OCI-LY1 (cell line): ENCODE measurements around the gene GMCL2.

Experiments
- H2AFZ ChIP-seq: fragments of 200-600 bp; sonication (generic), shearing (Covaris generic); 2 replicates; pipeline ENCODE4 v1.6.0; 2014; ENCODE audit warnings: antibody characterized with exemption, mild to moderate bottlenecking, low read length
- H3F3A ChIP-seq: fragments of 200-600 bp; sonication (generic), shearing (Covaris generic); 2 replicates; pipeline ENCODE4 v1.6.0; 2014; ENCODE audit warnings: mild to moderate bottlenecking, antibody characterized with exemption, low read length, moderate library complexity; ENCODE audit not compliant: insufficient read depth
- H3K27ac ChIP-seq: fragments of 200-600 bp; sonication (generic); 2 replicates; pipeline ENCODE4 v1.5.1; 2014; ENCODE audit warnings: low read length, mixed run types, mild to moderate bottlenecking, low read depth; ENCODE audit not compliant: poor library complexity, severe bottlenecking
- H3K27me3 ChIP-seq: fragments of 200-600 bp; sonication (generic); 2 replicates; pipeline ENCODE4 v1.6.0; 2014; ENCODE audit warnings: antibody characterized with exemption, mild to moderate bottlenecking, low read length, moderate library complexity; ENCODE audit not compliant: insufficient read depth
- H3K36me3 ChIP-seq: fragments of 200-600 bp; sonication (generic); 2 replicates; pipeline ENCODE4 v1.6.1; 2014; ENCODE audit warnings: mild to moderate bottlenecking, antibody characterized with exemption, low read length, moderate library complexity, mixed read lengths; ENCODE audit not compliant: insufficient read depth
- H3K4me1 ChIP-seq: fragments of 200-600 bp; sonication (generic); 2 replicates; pipeline ENCODE4 v1.5.1; 2014; ENCODE audit warnings: mild to moderate bottlenecking, low read length, moderate library complexity; ENCODE audit not compliant: insufficient read depth, severe bottlenecking
- H3K4me2 ChIP-seq: fragments of 200-600 bp; sonication (generic), shearing (Covaris generic); 2 replicates; pipeline ENCODE4 v1.6.1; 2014; ENCODE audit warnings: low read length
- H3K4me3 ChIP-seq: fragments of 200-600 bp; sonication (generic); 2 replicates; pipeline ENCODE4 v1.5.1; 2014; ENCODE audit warnings: low read length, low read depth, mild to moderate bottlenecking, mixed read lengths; ENCODE audit not compliant: poor library complexity, severe bottlenecking
- H3K79me2 ChIP-seq: fragments of 200-600 bp; shearing (Covaris generic); 2 replicates; pipeline ENCODE4 v1.6.1; 2016; ENCODE audit warnings: mixed run types, low read length, mixed read lengths; ENCODE audit not compliant: insufficient read depth
- H3K9ac ChIP-seq: fragments of 200-600 bp; sonication (generic), shearing (Covaris generic); 2 replicates; pipeline ENCODE4 v1.6.1; 2014; ENCODE audit warnings: mild to moderate bottlenecking, low read length, mixed read lengths
- H3K9me2 ChIP-seq: fragments of 200-600 bp; sonication (generic), shearing (Covaris generic); 2 replicates; pipeline ENCODE4 v1.6.1; 2014; ENCODE audit warnings: low read depth, mild to moderate bottlenecking, low read length, mixed read lengths
- H3K9me3 ChIP-seq: fragments of 200-600 bp; shearing (Covaris generic); 2 replicates; pipeline ENCODE4 v1.6.1; 2014; ENCODE audit warnings: low read length, mixed read lengths
- H4K20me1 ChIP-seq: fragments of 200-600 bp; sonication (generic), shearing (Covaris generic); 2 replicates; pipeline ENCODE4 v1.6.0; 2016; ENCODE audit warnings: mild to moderate bottlenecking, low read length; ENCODE audit not compliant: insufficient read depth
- CTCF ChIP-seq: fragments of 200-600 bp; sonication (generic), shearing (Covaris generic); IDR thresholded peaks from 2 replicates; pipeline ENCODE4 v1.5.1; 2017; ENCODE audit warnings: mild to moderate bottlenecking, antibody characterized with exemption, low read length, moderate library complexity, mixed read lengths
- EZH2 ChIP-seq: fragments of 200-600 bp; sonication (generic), shearing (Covaris generic); IDR thresholded peaks from 2 replicates; pipeline ENCODE4 v1.8.0; 2017; ENCODE audit warnings: borderline replicate concordance, mixed run types, mild to moderate bottlenecking, antibody characterized with exemption, low read length, moderate library complexity, mixed read lengths

GMCL2 gene

GRCh38 chr5:178211095-178212048 lies 24.2 kb upstream of the GMCL2 start:
- Histone ChIP-seq H3K4me3 (no peak overlapping the region), H3K79me2 (peaks cover 22% of the 10 kb centered on the region), H3K4me2 (no peak overlapping the region), H3K27ac (no peak overlapping the region), H4K20me1 (no peaks in the 10 kb centered on the region), H3K9ac (no peak overlapping the region), H3K36me3 (peaks cover 99% of the 10 kb centered on the region), H3K9me2 (no peaks in the 10 kb centered on the region), H3K27me3 (no peaks in the 10 kb centered on the region), H2AFZ (no peak overlapping the region), H3F3A (0 out of 2 replicates have a peak, but pooled peaks cover 10% of the 10 kb centered on the region), H3K9me3 (no peaks in the 10 kb centered on the region), H3K4me1 (peaks cover 38% of the 10 kb centered on the region)
- TF ChIP-seq CTCF (no peak), EZH2 (no peak)

- H3K4me1 ChIP-seq: peaks cover 38% of the 10 kb centered on the region
- H3K4me2 ChIP-seq: no peak overlapping the region
- H3K27me3 ChIP-seq: no peaks in the 10 kb centered on the region
- H3K79me2 ChIP-seq: peaks cover 29% of the 10 kb centered on the region
- 0 out of 2 replicates have a peak, but pooled peaks cover 2% of the 10 kb centered on the region for H4K20me1 ChIP-seq
- no peaks in the 10 kb centered on the region for H3K9me3 ChIP-seq
- no peak overlapping the region for H2AFZ ChIP-seq
- peaks cover 100% of the 10 kb centered on the region for H3K36me3 ChIP-seq
- H3F3A ChIP-seq: 0 out of 2 replicates have a peak, but pooled peaks cover 5% of the 10 kb centered on the region
- no peak overlapping the region for H3K27ac ChIP-seq
- H3K4me3 ChIP-seq: no peak overlapping the region
- TF ChIP-seq EZH2 (no peak), CTCF (no peak)
- no peak overlapping the region for H3K9ac ChIP-seq
- no peaks in the 10 kb centered on the region for H3K9me2 ChIP-seq
Observed at GRCh38 chr5:178210686-178211085, 23.5 kb upstream of the GMCL2 start.

GRCh38 chr5:178210073-178210535 lies 22.9 kb upstream of the GMCL2 start:
- Histone ChIP-seq H3K4me2 (no peak overlapping the region), H3F3A (0 out of 2 replicates have a peak, but pooled peaks cover 5% of the 10 kb centered on the region), H3K9me3 (no peaks in the 10 kb centered on the region), H3K27ac (no peak overlapping the region), H3K4me1 (peaks cover 33% of the 10 kb centered on the region), H2AFZ (no peak overlapping the region), H3K4me3 (no peak overlapping the region), H3K9ac (no peak overlapping the region), H3K79me2 (peaks cover 35% of the 10 kb centered on the region), H4K20me1 (0 out of 2 replicates have a peak, but pooled peaks cover 3% of the 10 kb centered on the region), H3K27me3 (no peaks in the 10 kb centered on the region), H3K9me2 (no peaks in the 10 kb centered on the region), H3K36me3 (peaks cover 99% of the 10 kb centered on the region)
- TF ChIP-seq CTCF: no peak
- no peak for TF ChIP-seq EZH2
